Measurements from ENCODE around the gene TBC1D22A. TPM values are rescaled to one million over a fixed set of nuclear protein-coding genes. Genes with fewer than 3 reads are reported as not detected.

TBC1D22A gene
- total RNA-seq, 2 experiments from 2014 or later, result 36.0 to 38.0 TPM

Other genes starting within 250 kb of the TBC1D22A start
- under 1 TPM; 0.43 to 0.46 TPM for gene CELSR1, start 225.0 kb upstream of the TBC1D22A start, total RNA-seq
- 10 to 100 TPM; 25.7 to 40.7 TPM for gene GRAMD4, start 142.3 kb upstream of the TBC1D22A start, total RNA-seq
- gene CERK, start 24.4 kb upstream of the TBC1D22A start, total RNA-seq, result 10 to 100 TPM; 27.0 to 32.8 TPM

Measured in activated CD4-positive, alpha-beta T cell treated with anti-CD3 and anti-CD28 coated beads for 36 hours (primary cell).